C1 segment of cervical spinal cord (tissue), 14 donors: Measurements from ENCODE around the gene AURKAIP1.
"Not testable (repeated sequence)": the region's sequence is repeated elsewhere in the genome, so short reads cannot be mapped to it uniquely, and the experiment has no call there.

Experiments
- DNase-seq, 14 donors: peaks; one replicate each; lab custom pipeline; 2025; lab: John Stamatoyannopoulos, UW

The AURKAIP1 gene

GRCh38 chr1:1374929-1375662 lies at the start of gene AURKAIP1:
TSS of gene AURKAIP1 (minus strand) at chr1:1375207. CDS start at chr1:1374756, 451 bp downstream.
- peak; percentile 72 to 99 (median 97) for DNase-seq

GRCh38 chr1:1424707-1425106 lies 49.7 kb upstream of the AURKAIP1 start:
- no peak for DNase-seq

- no peak for DNase-seq
These were observed 48.2 kb upstream of the AURKAIP1 start for GRCh38 chr1:1423245-1423597.

GRCh38 chr1:1422465-1423244 lies 47.6 kb upstream of the AURKAIP1 start:
- no peak for DNase-seq

- no peak for DNase-seq
These were observed 47.0 kb upstream of the AURKAIP1 start for GRCh38 chr1:1421907-1422464.

- peak in 9 of 14 donors; percentile 20 to 76 (median 42) for DNase-seq
These were observed 46.3 kb upstream of the AURKAIP1 start, which contains the start of gene ANKRD65 for GRCh38 chr1:1421147-1421906. TSS of gene ANKRD65 (minus strand) at chr1:1421276. CDS start at chr1:1421005, 271 bp downstream.

GRCh38 chr1:1420654-1421141 lies 45.7 kb upstream of the AURKAIP1 start:
- no peak for DNase-seq

- peak in 4 of 14 donors; percentile 31 to 62 (median 36) for DNase-seq
These were observed 45.0 kb upstream of the AURKAIP1 start for GRCh38 chr1:1419813-1420653.

GRCh38 chr1:1419363-1419812 lies 44.4 kb upstream of the AURKAIP1 start:
- DNase-seq = no peak

- DNase-seq = no peak
These were observed 43.7 kb upstream of the AURKAIP1 start for GRCh38 chr1:1418464-1419362.

GRCh38 chr1:1417825-1418463 lies 42.9 kb upstream of the AURKAIP1 start:
- peak in 1 of 14 donors; percentile 11 for DNase-seq

GRCh38 chr1:1417396-1417795 lies 42.4 kb upstream of the AURKAIP1 start:
- DNase-seq = not testable (repeated sequence)

- no peak for DNase-seq
These were observed 40.7 kb upstream of the AURKAIP1 start for GRCh38 chr1:1415751-1416150.

- DNase-seq = not testable (repeated sequence)
These were observed 37.4 kb upstream of the AURKAIP1 start for GRCh38 chr1:1412311-1412902.

- no peak for DNase-seq
These were observed 36.6 kb upstream of the AURKAIP1 start for GRCh38 chr1:1411626-1412025.

GRCh38 chr1:1410238-1410637 lies 35.2 kb upstream of the AURKAIP1 start:
- DNase-seq = not testable (repeated sequence)

GRCh38 chr1:1407636-1408318 lies 32.8 kb upstream of the AURKAIP1 start:
- no peak for DNase-seq
